Kidney epithelial cell (primary cell): ENCODE data around the gene PICALM. TPM values are rescaled to one million over a fixed set of nuclear protein-coding genes. Genes with fewer than 3 reads are reported as not detected.
A peak's percentile ranks its signal among the peaks of the same experiment; 100 is the strongest.

Experiments used
- DNase-seq: peaks from one replicate; pipeline ENCODE4 v3.0.0-alpha.2; 2010; ENCODE audit warnings: low read depth
- H3K27me3 ChIP-seq: 2 replicates; pipeline ENCODE4 v1.6.0; 2011; ENCODE audit warnings: low read length; ENCODE audit not compliant: control insufficient read depth, insufficient read depth
- H3K36me3 ChIP-seq: 2 replicates; pipeline ENCODE4 v1.5.1; 2011; ENCODE audit warnings: low read length; ENCODE audit not compliant: control insufficient read depth, insufficient read depth
- H3K4me3 ChIP-seq: 2 replicates; pipeline ENCODE4 v1.5.1; 2011; ENCODE audit warnings: low read depth, mild to moderate bottlenecking, control low read depth, low read length
- total RNA-seq: library from RNA; depleted of rRNA; stranded (reverse); fragments of >200 nt; gene quantifications from 2 replicates; pipeline ENCODE4 v1.2.3, GENCODE V29; 2015
- TF ChIP-seq, protein P1 (sequence below): IDR thresholded peaks from 2 replicates; pipeline ENCODE4 v1.5.1; 2011; ENCODE audit warnings: mild to moderate bottlenecking, moderate library complexity, low read length, control low read depth, inconsistent platforms; ENCODE audit not compliant: insufficient read depth, poor library complexity, severe bottlenecking

The PICALM gene
- total RNA-seq, 1 donor from 2014 or later, result 294 TPM

DNA sequence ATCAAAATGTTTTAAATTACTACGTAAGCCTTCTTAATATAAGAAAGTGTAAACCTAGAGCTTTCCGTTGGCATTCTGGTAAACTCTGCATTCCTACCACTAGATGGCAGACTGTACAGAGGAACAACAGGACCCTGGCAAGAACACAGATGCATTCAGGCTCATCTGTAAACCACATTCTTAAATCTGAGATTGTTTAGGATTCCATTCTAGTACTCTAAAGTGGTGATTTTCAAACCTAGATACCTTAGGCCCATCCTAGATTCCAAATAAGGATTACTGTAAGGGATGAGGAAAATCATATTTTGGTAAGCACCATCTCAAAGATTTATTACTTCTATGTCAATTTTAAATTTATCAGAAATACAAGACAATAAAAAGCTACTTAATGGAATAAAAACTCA is 26.9 kb downstream of the PICALM start:
- no peak overlapping the region for H3K4me3 ChIP-seq
- no peaks in the 10 kb centered on the region for H3K27me3 ChIP-seq
- peak; percentile 73 for DNase-seq
- no peaks in the 10 kb centered on the region for H3K36me3 ChIP-seq
- TF ChIP-seq, protein P1, sequence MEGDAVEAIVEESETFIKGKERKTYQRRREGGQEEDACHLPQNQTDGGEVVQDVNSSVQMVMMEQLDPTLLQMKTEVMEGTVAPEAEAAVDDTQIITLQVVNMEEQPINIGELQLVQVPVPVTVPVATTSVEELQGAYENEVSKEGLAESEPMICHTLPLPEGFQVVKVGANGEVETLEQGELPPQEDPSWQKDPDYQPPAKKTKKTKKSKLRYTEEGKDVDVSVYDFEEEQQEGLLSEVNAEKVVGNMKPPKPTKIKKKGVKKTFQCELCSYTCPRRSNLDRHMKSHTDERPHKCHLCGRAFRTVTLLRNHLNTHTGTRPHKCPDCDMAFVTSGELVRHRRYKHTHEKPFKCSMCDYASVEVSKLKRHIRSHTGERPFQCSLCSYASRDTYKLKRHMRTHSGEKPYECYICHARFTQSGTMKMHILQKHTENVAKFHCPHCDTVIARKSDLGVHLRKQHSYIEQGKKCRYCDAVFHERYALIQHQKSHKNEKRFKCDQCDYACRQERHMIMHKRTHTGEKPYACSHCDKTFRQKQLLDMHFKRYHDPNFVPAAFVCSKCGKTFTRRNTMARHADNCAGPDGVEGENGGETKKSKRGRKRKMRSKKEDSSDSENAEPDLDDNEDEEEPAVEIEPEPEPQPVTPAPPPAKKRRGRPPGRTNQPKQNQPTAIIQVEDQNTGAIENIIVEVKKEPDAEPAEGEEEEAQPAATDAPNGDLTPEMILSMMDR, result peak; percentile 75

DNA sequence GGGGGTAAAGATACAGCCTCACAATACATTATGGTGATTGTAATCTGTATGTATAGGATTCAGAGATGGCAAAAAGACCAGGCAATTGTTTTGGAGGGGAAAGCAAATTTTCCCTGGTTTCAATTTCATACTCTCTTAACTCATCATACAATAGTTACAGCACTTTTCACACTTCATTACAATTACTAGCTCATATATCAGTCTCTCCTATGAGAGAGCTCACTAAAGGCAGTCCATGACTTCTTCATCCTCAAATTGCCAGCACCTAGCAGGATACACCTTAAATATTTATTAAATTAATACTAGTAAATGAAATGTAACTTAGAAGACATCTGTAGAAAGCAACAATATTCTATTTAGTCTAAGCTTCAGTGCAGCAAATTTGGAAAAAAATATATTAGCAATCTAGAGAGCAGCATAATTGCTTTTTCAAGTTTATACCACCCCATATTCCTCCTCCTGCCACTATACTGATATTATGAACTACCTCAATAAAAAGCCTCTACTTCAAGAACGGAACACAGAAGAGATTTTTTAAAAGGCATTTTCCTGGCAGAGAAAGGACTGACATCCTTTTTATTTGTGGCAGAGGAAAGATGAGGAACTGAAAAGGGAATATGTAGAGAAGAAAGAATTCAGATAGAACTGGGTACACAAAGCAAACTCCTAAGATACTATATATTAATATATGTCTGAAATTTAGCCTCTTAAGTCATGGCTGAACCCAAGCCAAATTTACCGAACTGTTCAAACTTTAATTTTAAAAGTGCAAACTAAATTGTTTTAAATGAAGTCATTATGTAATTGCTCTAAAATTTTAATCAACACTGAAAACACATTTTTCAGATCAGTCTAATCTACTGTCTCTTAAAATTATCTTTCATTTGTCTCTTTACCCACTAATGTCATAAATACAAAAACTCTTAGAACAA is 27.7 kb downstream of the PICALM start:
- DNase-seq, result no peak
- TF ChIP-seq, protein P1, result no peak
- Histone ChIP-seq H3K36me3 (no peaks in the 10 kb centered on the region), H3K4me3 (no peak overlapping the region), H3K27me3 (no peaks in the 10 kb centered on the region)

DNA sequence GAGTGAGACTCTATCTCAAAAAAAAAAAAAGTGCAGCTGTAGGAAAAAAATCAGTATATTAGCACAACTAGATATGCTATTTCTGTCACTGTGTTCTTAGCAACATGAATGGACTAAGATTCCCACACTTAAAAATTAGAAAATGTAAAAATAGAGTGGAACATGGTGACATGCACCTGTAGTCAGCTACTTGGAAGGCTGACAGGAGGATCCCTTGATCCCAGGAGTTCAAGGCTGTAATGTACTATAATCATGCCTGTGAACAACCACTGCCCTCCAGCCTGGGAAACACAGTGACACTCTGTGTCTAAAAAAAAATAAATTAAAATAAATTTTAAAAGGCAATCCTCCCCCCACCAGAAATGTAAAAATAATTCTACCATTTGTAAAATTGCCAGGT is 29.8 kb downstream of the PICALM start:
- Histone ChIP-seq H3K4me3 (no peak overlapping the region), H3K27me3 (no peaks in the 10 kb centered on the region), H3K36me3 (no peaks in the 10 kb centered on the region)
- no peak for DNase-seq
- TF ChIP-seq, protein P1, result no peak

DNA sequence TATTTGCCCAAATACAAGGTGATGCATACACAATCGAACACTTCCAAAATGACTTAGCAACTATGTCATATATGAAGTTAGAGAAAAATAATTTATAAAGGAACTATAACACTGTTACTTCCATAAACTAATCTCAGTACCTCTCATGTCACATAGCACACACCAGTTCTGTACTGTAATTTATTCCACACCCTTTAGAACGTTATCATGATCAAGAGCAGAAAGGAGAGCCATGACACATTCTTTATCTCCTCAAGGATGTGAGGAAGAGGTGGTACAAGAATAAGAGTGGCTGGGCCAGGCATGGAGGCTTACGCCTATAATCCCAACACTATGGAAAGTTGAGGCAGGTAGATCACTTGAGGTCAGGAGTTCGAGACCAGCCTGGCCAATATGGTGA is 31.1 kb downstream of the PICALM start:
- H3K36me3 ChIP-seq, result no peaks in the 10 kb centered on the region
- no peak overlapping the region for H3K4me3 ChIP-seq
- no peaks in the 10 kb centered on the region for H3K27me3 ChIP-seq
- TF ChIP-seq, protein P1, result no peak
- no peak for DNase-seq

DNA sequence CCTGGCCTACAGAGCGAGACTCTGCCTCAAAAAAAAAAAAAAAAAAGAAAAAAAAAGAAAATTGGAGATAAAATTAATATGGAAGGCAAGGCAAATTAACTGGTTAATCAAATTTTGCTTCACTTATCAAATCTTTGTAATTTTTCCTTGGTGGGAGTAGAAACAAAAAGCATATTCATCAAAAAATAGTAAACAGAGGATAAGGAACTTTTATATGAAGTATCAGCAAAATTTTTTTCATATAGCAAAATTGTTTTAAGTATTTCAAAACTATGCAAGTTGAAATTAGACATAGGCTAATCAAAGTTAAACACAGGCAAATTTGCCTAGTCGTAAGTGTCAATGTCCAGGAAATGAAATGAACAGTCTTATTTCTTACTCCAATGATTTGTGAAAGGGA is 33.0 kb downstream of the PICALM start:
- no peak for DNase-seq
- TF ChIP-seq, protein P1, result no peak
- H3K4me3 ChIP-seq, result no peak overlapping the region
- H3K27me3 ChIP-seq, result no peaks in the 10 kb centered on the region
- H3K36me3 ChIP-seq, result no peaks in the 10 kb centered on the region
